H1 (cell line): ENCODE measurements around the gene NR1H2. TPM values are rescaled to one million over a fixed set of nuclear protein-coding genes. Genes with fewer than 3 reads are reported as not detected.

Source experiments
- BACH1 ChIP-seq: IDR thresholded peaks from 2 replicates; pipeline ENCODE4 v1.6.1; 2012; ENCODE audit warnings: low read length, improper control_type of control experiment
- CBX5 ChIP-seq: fragments of 300-800, 300-1000 bp; sonication (generic); IDR thresholded peaks from 2 replicates; pipeline ENCODE4 v1.7.1; 2016; ENCODE audit warnings: antibody characterized with exemption, low read length, low read depth
- CTBP2 ChIP-seq: IDR thresholded peaks from 2 replicates; pipeline ENCODE4 v1.7.0; 2011; ENCODE audit warnings: borderline replicate concordance, mild to moderate bottlenecking, moderate library complexity, mixed read lengths, low read length; ENCODE audit not compliant: insufficient read depth, insufficient read length
- CTCF ChIP-seq, 3 experiments: IDR thresholded peaks; 1 replicate in 2 of 3; 2 replicates in 1 of 3; pipeline versions ENCODE4 v1.5.1 to v1.6.1; 2011; ENCODE audit warnings: low read length in 3 of 3, mild to moderate bottlenecking in 3 of 3, inconsistent platforms in 2 of 3, low read depth in 1 of 3, moderate library complexity in 1 of 3; ENCODE audit not compliant: insufficient read depth in 1 of 3; ENCODE audit errors: control extremely low read depth in 1 of 3
- E2F6 ChIP-seq: IDR thresholded peaks from 2 replicates; pipeline ENCODE4 v1.6.1; 2012; ENCODE audit warnings: inconsistent platforms
- KDM1A ChIP-seq: fragments of 200-600, 300-600 bp; sonication (generic); IDR thresholded peaks from 2 replicates; pipeline ENCODE4 v1.7.1; 2016; ENCODE audit warnings: mild to moderate bottlenecking, low read length, borderline replicate concordance
- MAFK ChIP-seq: IDR thresholded peaks from 2 replicates; pipeline ENCODE4 v1.6.1; 2012; ENCODE audit warnings: low read depth, mild to moderate bottlenecking, improper control_type of control experiment, low read length
- RBBP5 ChIP-seq: IDR thresholded peaks from 2 replicates; pipeline ENCODE4 v1.7.1; 2012; ENCODE audit warnings: low read depth, mild to moderate bottlenecking, inconsistent platforms, low read length, moderate library complexity, borderline replicate concordance
- SIN3A ChIP-seq, 2 experiments: IDR thresholded peaks in 1 of 2; conservative IDR thresholded peaks in 1 of 2; 2 replicates each; pipeline ENCODE4 v1.6.1; 2011 to 2012; ENCODE audit warnings: low read length in 2 of 2, improper control_type of control experiment in 1 of 2, low read depth in 1 of 2, mild to moderate bottlenecking in 1 of 2
- TBP ChIP-seq: IDR thresholded peaks from 2 replicates; pipeline ENCODE4 v1.6.1; 2011; ENCODE audit warnings: low read depth, low read length, improper control_type of control experiment
- polyA plus RNA-seq, 7 experiments: library from polyadenylated mRNA; depleted of rRNA in 3 of 7; stranded (reverse) in 5 of 7; unstranded in 2 of 7; fragments of >200 nt in 5 of 7; fragments of 200-250 nt in 2 of 7; gene quantifications; 1 replicate in 5 of 7; 2 replicates in 1 of 7; 4 replicates in 1 of 7; pipeline versions ENCODE4 v1.2.1 to v1.2.3, GENCODE V29; 2011 to 2013; ENCODE audit warnings: missing spikeins in 2 of 7, mixed read lengths in 2 of 7
- total RNA-seq: library from RNA; stranded (reverse); fragmentation: NEBNext Ultra II Directional; extraction: Animal tissue kit (Norgen Biotek cat#: 25700); gene quantifications from 2 replicates; pipeline ENCODE4 v1.2.1, GENCODE V29; 2021

NR1H2 gene
- total and polyA plus RNA-seq, 2 of the 8 experiments (the other 6 are each of a cell fraction or from before 2014, with no cell fraction given), result 40.3 to 47.5 TPM

DNA sequence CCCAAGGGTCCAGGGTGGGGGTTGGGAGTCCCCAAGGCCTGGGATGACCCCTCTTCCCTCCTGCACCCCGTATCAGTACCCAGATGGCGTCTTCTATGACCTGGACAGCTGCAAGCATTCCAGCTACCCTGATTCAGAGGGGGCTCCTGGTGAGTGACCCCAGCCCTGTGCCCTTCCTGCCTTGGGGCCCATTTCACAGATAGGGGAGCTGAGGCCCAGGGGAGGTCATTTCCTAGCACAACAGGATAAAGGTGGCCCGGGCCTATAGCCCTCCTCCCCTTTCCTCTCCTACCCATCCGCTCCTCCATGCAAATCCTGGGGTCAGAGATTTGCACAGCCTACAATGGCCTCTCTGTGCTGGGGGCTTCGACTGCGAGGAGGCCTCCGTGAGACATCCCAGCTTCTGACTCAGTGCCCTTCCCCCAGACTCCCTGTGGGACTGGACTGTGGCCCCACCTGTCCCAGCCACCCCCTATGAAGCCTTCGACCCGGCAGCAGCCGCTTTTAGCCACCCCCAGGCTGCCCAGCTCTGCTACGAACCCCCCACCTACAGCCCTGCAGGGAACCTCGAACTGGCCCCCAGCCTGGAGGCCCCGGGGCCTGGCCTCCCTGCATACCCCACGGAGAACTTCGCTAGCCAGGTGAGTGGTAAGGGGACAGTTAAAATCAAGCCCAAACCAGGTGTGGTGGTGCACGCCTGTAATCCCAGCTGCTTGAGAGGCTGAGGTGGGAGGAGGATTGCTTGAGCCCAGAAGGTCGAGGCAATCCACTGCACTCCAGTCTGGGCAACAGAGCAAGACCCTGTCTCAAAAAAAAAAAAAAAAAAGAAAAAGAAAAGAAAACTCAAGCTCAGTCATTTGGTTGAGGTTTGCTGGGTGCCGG lies 46.4 kb downstream of the NR1H2 start (continued):
- no peak for TF ChIP-seq CTCF (IDR thresholded peaks at IDR 0.05; ENCODE audit: control extremely low read depth in 1 of 3, insufficient read depth in 1 of 3, low read depth in 1 of 3, low read length in 3 of 3)
- no peak for TF ChIP-seq SIN3A (conservative IDR thresholded peaks at IDR 0.05 in 1 of 2, IDR thresholded peaks at IDR 0.05 in 1 of 2; ENCODE audit: low read depth in 1 of 2, low read length in 2 of 2)
- TF ChIP-seq RBBP5, result no peak
- no peak for TF ChIP-seq E2F6
- TF ChIP-seq CBX5, result no peak
- TF ChIP-seq BACH1, result no peak
- TF ChIP-seq KDM1A, result no peak
- no peak for TF ChIP-seq MAFK
- TF ChIP-seq TBP, result no peak
- no peak for TF ChIP-seq CTBP2
